RWPE2 (cell line): ENCODE results near the gene HOXB7.

Experiments
- ATAC-seq: fragments of 200-7000 bp; cut with Tn5 transposase; 3 replicates; pipeline ENCODE4 v1.9.1; 2021; ENCODE audit warnings: low read depth
- DNase-seq: peaks from one replicate; pipeline ENCODE4 v3.0.0-alpha.2; 2020; ENCODE audit warnings: low spot score
- H3K27ac ChIP-seq: fragments of 450-650 bp; 2 replicates; pipeline ENCODE4 v1.5.1; 2017; ENCODE audit warnings: mild to moderate bottlenecking; ENCODE audit not compliant: poor library complexity, severe bottlenecking
- H3K27me3 ChIP-seq: fragments of 250-450 bp; sonication (Bioruptor Pico); 2 replicates; pipeline ENCODE4 v1.5.1; 2021; ENCODE audit warnings: mild to moderate bottlenecking, moderate library complexity; ENCODE audit not compliant: insufficient read depth, poor library complexity, severe bottlenecking
- H3K36me3 ChIP-seq: fragments of 250-450 bp; sonication (Bioruptor Pico); 2 replicates; pipeline ENCODE4 v1.5.1; 2020; ENCODE audit warnings: low read depth, mild to moderate bottlenecking, moderate library complexity
- H3K4me1 ChIP-seq: fragments of 250-450 bp; sonication (Bioruptor Pico); 2 replicates; pipeline ENCODE4 v1.5.1; 2021; ENCODE audit warnings: mild to moderate bottlenecking, moderate library complexity; ENCODE audit not compliant: insufficient read depth, poor library complexity, severe bottlenecking
- H3K4me3 ChIP-seq: fragments of 250-450 bp; sonication (Bioruptor Pico); 2 replicates; pipeline ENCODE4 v1.5.1; 2021; ENCODE audit warnings: mild to moderate bottlenecking, moderate library complexity; ENCODE audit not compliant: severe bottlenecking
- H3K9me3 ChIP-seq: fragments of 250-450 bp; sonication (Bioruptor Pico); 2 replicates; pipeline ENCODE4 v1.5.1; 2021; ENCODE audit warnings: mild to moderate bottlenecking, moderate library complexity; ENCODE audit not compliant: severe bottlenecking
- TF ChIP-seq, protein P1 (sequence below): fragments of 450-650 bp; IDR thresholded peaks from one replicate; pipeline ENCODE4 v1.5.1; 2017; ENCODE audit warnings: mild to moderate bottlenecking, moderate library complexity; ENCODE audit not compliant: poor library complexity, severe bottlenecking

The HOXB7 gene

DNA sequence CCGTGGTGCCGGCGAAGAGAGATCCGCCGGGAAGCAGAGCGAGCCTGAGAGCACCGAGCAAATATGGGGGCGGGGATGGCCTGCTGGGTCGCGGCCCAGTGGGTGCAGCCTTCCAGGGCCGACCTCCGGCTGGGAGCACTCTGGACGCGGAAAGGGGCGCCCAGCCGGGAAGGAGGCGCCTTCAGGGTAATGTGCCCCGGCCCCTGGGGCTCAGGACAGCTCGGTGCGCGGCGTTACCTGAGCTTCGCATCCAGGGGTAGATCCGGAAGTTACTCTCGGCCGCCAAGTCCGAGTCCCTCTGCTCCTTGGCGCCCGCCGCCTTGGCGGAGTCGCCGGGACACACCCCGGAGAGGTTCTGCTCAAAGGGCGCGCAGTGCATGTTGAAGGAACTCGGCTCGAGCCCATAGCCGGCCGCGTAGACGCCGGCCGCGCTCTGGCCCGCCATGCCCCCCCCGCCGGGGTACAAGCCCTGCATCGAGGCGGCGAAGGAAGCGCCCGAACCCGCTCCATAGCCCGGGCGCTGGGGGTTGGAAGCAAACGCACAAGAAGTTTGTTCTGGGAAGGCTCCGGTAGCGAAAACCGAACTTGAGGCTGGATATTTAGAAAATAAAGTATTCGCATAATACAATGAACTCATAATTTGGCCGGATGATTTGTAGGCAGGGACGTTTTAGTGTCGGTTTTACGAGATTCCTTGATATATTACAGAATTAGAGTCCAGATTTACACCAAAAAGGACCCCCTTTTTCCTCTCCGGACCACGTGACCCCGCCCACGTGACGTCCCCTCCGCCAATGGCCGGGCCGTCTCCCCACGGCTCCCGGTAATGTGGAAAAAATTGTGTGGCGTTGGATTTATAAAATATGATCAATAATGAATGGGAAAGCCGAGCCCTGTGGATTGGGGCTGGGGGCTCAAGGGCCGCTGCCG lies at the start of gene HOXB7:
Gene HOXB7 (minus strand): TSS at position 736 of the 930 bp plus-strand sequence. CDS start 99 bp downstream, at position 637.
- Histone ChIP-seq H3K4me3 (peak within 1 kb of the TSS; percentile 55), H3K36me3 (no peaks in the 10 kb centered on the region), H3K27me3 (peaks cover 20% of the 10 kb centered on the region), H3K27ac (peak within 1 kb of the TSS; percentile 66), H3K4me1 (peaks cover 5% of the 10 kb centered on the region), H3K9me3 (no peaks in the 10 kb centered on the region)
- DNase-seq (no peak), ATAC-seq (peak; percentile 39)
- TF ChIP-seq, protein P1, sequence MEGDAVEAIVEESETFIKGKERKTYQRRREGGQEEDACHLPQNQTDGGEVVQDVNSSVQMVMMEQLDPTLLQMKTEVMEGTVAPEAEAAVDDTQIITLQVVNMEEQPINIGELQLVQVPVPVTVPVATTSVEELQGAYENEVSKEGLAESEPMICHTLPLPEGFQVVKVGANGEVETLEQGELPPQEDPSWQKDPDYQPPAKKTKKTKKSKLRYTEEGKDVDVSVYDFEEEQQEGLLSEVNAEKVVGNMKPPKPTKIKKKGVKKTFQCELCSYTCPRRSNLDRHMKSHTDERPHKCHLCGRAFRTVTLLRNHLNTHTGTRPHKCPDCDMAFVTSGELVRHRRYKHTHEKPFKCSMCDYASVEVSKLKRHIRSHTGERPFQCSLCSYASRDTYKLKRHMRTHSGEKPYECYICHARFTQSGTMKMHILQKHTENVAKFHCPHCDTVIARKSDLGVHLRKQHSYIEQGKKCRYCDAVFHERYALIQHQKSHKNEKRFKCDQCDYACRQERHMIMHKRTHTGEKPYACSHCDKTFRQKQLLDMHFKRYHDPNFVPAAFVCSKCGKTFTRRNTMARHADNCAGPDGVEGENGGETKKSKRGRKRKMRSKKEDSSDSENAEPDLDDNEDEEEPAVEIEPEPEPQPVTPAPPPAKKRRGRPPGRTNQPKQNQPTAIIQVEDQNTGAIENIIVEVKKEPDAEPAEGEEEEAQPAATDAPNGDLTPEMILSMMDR: no peak

DNA sequence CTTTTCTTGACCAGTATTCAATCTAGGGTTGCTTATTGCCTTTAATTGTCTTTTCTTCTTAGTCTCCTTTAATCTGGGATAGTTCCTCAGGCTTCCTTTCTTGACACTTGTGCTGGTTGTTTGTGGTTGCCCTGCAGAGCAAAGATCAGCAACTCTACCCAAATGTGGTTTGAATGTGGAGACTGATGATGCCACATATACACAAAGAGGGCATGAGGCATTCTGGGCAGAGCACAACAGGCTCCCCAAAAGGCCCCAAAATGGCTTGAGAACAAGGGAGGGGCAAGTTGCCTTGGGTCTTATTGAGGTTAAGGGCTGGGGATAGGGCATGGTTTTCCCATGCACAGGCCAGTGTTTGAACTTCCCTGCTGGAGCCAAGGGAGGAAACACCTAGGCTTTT lies 45.1 kb upstream of the HOXB7 start:
- no peaks in the 10 kb centered on the region for H3K27me3 ChIP-seq
- no peaks in the 10 kb centered on the region for H3K9me3 ChIP-seq
- no peak for DNase-seq
- H3K36me3 ChIP-seq: no peaks in the 10 kb centered on the region; the same call in 1 of the 2 replicates
- TF ChIP-seq, protein P1: no peak
- no peak for ATAC-seq
- H3K27ac ChIP-seq: no peak overlapping the region
- no peaks in the 10 kb centered on the region for H3K4me1 ChIP-seq
- H3K4me3 ChIP-seq: no peak overlapping the region

DNA sequence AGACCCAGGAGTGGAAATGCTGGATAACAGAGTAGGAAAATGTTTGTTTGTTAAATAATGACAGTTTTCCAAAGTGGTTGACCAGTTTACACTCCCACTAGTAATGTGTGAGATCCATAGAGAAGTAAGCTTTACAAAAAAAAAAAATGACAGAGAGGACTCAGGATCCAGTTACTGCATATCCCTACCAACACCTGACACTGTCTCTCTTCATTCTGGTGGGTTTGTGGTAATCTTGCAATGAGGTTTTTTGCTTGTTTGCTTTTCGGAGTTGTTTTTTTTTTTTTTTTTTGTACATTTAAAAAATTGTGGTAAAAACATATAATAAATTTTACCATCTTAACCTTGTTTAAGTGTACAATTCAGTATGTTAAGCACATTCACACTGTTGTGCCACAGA lies 38.9 kb upstream of the HOXB7 start:
- ATAC-seq: no peak
- TF ChIP-seq, protein P1: no peak
- Histone ChIP-seq H3K36me3 (no peaks in the 10 kb centered on the region), H3K9me3 (no peaks in the 10 kb centered on the region), H3K4me3 (no peak overlapping the region), H3K27me3 (peaks cover 17% of the 10 kb centered on the region), H3K4me1 (no peaks in the 10 kb centered on the region), H3K27ac (no peak overlapping the region)
- no peak for DNase-seq

DNA sequence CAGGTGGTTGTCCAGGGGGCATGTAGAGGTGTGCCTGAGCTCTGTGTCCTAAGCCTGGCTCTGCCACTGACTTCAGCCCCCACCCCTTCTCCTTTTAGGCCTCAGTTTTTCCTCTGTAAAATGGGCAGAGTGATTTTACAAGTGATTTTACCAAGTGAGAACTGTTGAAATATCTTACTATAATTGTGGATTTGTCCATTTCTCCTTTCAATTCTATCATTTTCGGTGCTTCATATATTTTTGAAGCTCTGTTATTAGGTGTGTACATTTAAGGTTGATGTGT lies 37.1 kb upstream of the HOXB7 start:
- no peaks in the 10 kb centered on the region for H3K9me3 ChIP-seq
- H3K27me3 ChIP-seq: peaks cover 17% of the 10 kb centered on the region
- H3K36me3 ChIP-seq: no peaks in the 10 kb centered on the region
- no peak for DNase-seq
- no peak overlapping the region for H3K27ac ChIP-seq
- TF ChIP-seq, protein P1: no peak
- no peak for ATAC-seq
- no peak overlapping the region for H3K4me3 ChIP-seq
- H3K4me1 ChIP-seq: no peaks in the 10 kb centered on the region
